HK-2 (cell line): ENCODE measurements around the gene PNPLA6.

Experiments
- DNase-seq: peaks from one replicate; pipeline ENCODE4 v3.0.0-alpha.2; 2018; ENCODE audit not compliant: unreplicated experiment

The PNPLA6 gene

GRCh38 chr19:7600721-7601120, 65.2 kb downstream of the PNPLA6 start:
- no peak for DNase-seq

DNA sequence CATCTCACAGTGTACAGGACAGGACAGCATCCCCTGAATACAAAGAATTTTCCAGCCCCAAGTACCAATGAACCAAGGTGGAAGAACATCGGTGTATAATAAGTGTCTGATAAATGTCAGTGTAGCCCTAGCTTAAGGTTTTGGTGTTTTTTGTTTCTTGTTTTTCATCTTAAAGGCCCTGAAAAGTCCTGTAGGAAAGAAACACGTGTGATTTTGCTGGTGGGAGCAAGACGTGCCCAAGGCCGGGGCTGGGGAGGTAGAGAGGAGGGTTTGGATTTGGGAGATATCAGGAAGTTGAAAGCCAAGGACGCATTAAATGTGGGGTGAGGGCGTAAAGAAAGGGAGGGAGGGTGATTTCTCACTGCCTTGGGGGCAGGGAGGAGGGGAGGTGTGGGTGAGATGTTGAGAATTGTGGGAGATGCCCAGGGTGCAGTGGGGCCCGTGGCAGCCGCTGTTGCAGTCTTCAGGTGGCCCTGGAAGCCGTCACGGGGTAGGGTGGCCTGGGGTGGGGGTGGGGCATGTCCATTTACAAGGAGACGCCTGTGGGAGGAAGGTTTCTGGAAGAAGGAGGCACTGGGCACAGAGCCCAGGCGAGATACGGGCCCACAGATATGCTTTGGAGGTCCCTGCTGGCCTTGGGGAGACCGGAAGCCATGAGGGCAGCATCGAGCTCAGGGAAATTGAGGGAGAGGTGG, 66.9 kb downstream of the PNPLA6 start:
- DNase-seq: no peak

GRCh38 chr19:7602935-7603497, 67.5 kb downstream of the PNPLA6 start:
- no peak for DNase-seq

DNA sequence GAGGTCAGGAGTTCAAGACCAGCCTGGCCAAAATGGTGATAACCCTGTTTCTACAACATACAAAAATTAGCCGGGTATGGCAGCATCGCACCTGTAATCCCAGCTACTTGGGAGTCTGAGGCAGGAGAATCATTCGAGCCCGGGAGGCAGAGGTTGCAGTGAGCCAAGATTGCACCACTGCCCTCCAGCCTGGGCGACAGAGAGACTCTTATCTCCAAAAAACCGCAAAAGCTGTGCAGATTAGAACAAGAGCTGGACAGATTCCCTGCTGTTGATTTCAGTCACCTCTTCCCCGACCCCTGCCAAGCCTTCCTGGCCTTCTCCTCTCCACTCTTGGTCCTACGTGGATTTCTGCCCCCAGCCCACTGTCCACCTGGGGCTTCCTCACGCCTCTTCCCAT, 68.4 kb downstream of the PNPLA6 start:
- DNase-seq: no peak

DNA sequence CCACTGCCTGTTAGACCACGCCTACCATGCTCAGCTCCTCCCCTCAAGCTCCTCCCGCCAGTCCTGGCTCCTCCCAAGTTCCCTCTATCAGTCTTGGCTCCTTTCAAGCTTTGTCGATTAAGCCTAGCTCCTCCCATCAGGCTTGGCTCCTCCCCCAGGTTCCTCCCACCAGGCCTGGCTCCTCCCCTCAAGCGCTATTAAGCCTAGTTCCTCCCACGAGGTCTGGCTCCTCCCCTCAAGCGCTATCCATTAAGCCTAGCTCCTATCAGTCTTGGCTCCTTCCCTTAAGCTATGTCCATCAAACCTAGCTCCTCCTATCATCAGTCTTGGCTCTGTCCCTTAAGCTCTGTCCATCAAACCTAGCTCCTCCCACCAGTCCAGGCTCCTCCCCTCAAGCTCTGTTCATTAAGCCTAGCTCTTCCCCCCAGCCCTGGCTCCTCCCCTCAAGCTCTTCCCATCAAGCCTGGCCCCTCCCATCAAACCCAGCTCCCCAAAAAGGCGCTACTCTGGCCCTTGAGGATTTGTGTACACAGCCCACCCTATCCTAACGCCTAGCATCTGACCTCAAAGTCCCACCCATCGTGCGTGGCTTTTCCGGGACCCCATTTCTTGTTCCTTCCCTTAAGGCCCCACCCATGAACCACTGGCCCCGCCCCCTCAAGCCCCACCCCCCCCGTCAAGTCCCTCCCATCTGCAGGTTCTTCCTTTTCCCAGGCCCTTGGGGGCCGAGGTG, 70.1 kb downstream of the PNPLA6 start:
- no peak for DNase-seq

DNA sequence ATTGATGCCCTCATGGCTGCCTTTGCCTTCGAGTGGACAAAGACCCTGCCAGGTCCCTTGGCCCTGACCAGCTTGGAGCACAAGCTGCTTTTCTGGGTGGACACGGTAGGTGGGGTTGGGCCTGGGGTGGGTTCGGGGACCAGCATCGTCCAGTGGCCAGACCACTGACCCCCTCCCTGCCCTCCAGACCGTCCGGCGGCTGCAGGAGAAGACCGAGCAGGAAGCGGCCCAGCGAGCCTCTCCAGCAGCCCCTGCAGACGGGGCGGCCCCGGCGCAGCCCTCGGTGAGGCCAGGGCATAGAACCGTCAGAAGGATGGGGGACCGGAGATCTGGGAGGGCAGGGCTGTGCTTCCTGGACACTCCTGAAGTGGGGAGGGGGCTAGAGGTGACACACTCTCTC, 70.8 kb downstream of the PNPLA6 start:
- DNase-seq: no peak

DNA sequence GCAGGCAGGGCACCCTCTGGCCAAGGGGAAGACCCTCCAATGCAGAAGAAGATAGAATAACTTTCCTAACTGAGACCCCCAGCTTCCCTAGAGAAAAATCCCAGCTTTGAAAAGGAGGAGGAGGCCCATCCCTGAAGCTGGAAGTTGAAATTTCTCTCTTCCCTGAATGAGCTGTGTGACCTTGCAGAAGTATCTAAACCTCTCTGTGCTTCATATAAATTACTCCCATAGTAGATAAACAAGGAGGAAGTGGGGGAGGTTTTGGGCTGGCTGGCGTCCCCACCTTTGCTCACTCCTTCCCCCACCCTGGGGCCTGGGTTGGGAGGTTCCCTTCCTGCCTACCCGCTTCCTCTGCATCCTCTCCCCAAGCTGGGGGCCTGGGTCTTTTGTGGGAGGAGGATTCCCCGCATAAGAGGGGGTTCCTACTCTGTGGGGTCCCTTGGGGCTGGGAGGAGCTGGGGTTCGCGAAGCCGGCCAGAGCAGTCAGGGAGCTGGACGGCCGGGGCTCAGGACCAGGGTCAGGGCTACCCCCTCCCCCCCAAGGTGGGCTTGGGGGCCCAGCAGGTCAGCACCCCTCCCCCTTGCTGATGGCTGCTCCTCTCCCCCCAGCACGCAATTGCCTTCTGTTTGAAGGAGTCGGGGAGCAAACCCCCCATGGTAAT, 71.8 kb downstream of the PNPLA6 start:
- no peak for DNase-seq

DNA sequence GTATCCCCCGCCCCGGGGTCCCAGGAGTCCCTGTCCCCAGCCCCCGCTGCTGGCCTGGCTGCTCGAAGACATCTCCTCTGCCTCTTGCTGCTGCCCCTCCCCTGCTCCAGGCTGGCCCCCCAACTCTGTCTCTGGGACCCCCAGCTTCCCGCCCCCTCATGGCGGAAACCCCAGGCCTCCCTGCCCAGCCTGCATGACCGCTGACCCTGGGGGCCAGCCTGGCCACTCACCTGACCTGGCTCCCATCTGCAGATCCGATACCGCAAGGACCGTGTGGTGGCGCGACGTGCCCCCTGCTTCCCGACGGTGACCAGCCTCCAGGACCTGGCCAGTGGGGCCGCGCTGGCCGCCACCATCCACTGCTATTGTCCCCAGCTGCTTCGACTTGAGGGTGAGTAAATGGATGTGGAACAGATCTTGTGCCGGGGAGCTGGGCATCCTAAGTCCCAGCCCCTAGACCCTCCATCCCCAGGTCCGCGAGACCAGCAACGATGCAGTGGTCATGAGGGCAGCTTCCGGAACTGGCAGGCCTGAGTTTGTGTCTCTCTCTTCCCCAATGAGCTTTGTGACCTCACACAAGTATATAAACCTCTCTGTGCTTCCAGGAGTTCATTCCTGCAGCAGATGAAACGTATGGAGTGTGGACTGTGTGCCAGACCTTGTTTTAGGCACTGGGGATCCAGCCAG, 72.5 kb downstream of the PNPLA6 start:
- no peak for DNase-seq

- no peak for DNase-seq
Observed at GRCh38 chr19:7610491-7611240, 75.1 kb downstream of the PNPLA6 start.
